CD4-positive, alpha-beta T cell treated with Interleukin-6 at 100 ng/mL for 8 hours (primary cell): ENCODE measurements around the gene IFT122.
"Not testable (repeated sequence)": the region's sequence is repeated elsewhere in the genome, so short reads cannot be mapped to it uniquely, and the experiment has no call there.

Experiments
- DNase-seq: peaks from one replicate; pipeline ENCODE4 v3.0.0-alpha.2; 2020; ENCODE audit warnings: mixed read lengths, low spot score

Gene IFT122

GRCh38 chr3:129540776-129541516 is 100.9 kb downstream of the IFT122 start:
- DNase-seq = no peak

- no peak for DNase-seq
Observed at GRCh38 chr3:129542747-129543146, 102.7 kb downstream of the IFT122 start.

GRCh38 chr3:129543156-129543790 is 103.2 kb downstream of the IFT122 start, which contains the start of gene H1-8:
Gene H1-8 (plus strand): TSS chr3:129543175. CDS start chr3:129543219, 44 bp downstream.
- DNase-seq = no peak

- no peak for DNase-seq
Observed at GRCh38 chr3:129543999-129544398, 104.0 kb downstream of the IFT122 start.

- not testable (repeated sequence) for DNase-seq
Observed at GRCh38 chr3:129545951-129546350, 105.9 kb downstream of the IFT122 start.

- DNase-seq = no peak
Observed at GRCh38 chr3:129547241-129547640, 107.2 kb downstream of the IFT122 start.

DNA sequence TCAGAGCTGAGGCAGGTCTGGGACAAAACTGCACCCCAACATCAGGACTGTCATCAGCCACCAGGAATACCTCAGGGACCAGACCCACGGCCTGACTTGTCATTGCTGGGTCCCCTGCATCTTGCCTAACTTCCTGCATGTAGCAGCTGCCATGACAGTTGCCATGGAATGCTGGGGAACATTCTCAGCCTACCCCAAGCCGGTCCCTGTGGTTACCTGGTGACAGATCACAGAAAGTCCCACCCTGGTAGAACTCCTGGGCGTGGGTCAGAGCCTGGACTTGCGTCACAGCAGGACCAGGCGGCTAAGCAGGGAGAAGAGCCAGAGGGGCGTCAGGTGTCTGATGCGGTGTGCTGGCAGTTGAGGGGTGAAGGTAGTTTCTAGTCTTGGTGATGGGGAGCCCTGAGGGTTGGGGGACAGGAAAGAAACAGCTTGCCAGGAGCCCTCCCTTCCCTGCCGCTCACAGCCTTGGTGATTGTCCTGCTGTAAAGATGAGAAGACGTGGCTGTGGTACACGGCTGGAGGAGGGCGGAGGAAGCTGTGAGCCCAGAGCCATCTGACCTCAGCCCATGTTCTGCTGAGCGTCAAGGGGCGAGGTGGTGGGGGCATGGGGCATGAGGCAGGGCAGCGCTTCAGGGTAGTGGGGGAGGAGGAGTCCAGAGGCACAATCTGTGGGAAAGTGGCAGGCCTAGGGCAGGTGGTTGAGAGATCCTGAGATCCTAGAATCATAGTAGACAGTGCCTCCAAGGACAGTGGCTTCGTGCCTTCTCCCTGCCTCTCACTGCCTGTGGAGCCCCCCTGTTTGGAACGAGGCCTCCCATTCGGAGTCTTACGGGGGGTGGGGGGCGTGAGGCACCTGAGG is 108.3 kb downstream of the IFT122 start:
- no peak for DNase-seq

GRCh38 chr3:129549006-129549800 is 109.2 kb downstream of the IFT122 start:
- no peak for DNase-seq

GRCh38 chr3:129549805-129550204 is 109.8 kb downstream of the IFT122 start:
- DNase-seq = no peak

- no peak for DNase-seq
Observed at GRCh38 chr3:129552287-129553050, 112.4 kb downstream of the IFT122 start.

GRCh38 chr3:129553171-129553570 is 113.1 kb downstream of the IFT122 start:
- no peak for DNase-seq

- DNase-seq = no peak
Observed at GRCh38 chr3:129553719-129554118, 113.7 kb downstream of the IFT122 start.

GRCh38 chr3:129554356-129555152 is 114.5 kb downstream of the IFT122 start:
- DNase-seq = no peak

GRCh38 chr3:129555153-129555550 is 115.1 kb downstream of the IFT122 start:
- DNase-seq = no peak

GRCh38 chr3:129555616-129556357 is 115.8 kb downstream of the IFT122 start:
- DNase-seq = no peak

DNA sequence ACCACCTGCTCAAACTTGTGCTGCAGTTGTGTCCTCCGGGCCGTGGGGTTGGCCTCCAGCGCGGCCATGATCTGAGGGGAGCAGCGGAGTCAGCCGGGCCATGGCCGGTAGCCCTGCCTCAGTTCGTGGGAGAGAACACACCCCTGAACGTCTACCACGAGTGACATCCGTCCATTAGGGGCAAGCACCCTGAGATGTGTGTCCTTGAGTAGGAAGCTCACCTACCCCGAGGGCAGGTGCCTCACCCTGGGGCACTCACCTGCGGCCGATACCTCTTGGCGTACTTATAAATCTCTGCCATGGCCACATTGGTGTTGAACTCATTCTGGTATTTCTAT is 116.3 kb downstream of the IFT122 start:
- no peak for DNase-seq

DNA sequence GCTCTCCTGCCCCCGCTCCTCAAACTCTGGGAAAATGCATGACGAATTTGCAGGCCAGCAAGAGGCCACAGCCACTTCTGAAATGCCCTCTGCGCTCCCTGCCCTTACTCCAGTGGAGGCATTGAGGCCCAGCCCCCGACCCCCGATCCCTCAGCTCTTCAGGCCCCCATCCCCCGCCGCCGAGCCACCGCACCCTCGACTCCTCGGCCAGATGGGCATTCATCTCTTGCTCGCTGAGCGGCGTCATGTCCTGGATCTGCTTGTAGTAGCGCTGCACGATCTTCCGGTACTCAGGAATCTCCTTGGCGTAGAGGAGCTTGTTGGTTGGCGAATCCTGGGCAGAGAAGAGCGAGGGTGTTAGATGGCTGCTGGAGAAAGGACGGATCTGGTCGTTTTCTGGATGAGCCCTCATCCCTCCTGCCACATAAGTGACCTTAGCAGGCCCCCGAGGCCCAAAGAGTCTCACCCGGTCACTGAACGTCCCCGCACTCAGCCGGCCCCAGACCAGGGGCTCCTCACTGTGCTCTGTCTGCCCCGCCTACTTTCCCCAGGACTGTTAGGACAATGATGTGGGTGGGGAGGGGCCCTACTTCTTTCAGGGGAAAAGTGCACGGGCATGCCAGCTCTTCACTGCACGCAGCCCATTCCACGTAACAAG is 117.0 kb downstream of the IFT122 start:
- DNase-seq = no peak

- no peak for DNase-seq
Observed at GRCh38 chr3:129557548-129557894, 117.5 kb downstream of the IFT122 start.

- DNase-seq = no peak
Observed at GRCh38 chr3:129558081-129558771, 118.2 kb downstream of the IFT122 start.
